Measurements from ENCODE around the gene BTBD16. TPM values are rescaled to one million over a fixed set of nuclear protein-coding genes. Genes with fewer than 3 reads are reported as not detected.

BTBD16 gene
- polyA plus RNA-seq, 1 donor from 2014 or later: not detected

DNA sequence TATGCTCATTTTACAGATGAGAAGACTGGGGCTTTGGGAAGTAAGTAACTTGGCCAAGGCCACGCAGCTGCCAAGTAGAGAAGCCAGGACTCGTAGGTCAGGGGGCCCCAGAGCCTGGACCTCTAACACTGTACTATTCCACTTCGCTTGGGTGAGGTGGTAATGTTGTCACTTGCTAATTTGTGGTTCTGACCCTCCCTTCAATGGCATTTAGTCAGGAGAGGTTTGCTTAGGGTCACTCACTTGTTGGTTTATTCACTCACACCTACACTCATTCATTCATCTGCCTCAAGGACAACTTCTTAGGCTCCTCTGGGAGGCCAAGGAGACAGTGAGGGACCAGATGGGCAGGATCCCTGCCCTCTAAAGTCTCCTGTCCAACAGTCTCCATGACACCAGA, 21.3 kb downstream of the BTBD16 start:
- H3K9me3 Mint-ChIP-seq: no peaks in the 10 kb centered on the region
- peaks cover 16% of the 10 kb centered on the region for H3K27me3 Mint-ChIP-seq
- H3K27ac Mint-ChIP-seq: no peak overlapping the region
- H3K4me1 Mint-ChIP-seq: no peaks in the 10 kb centered on the region
- H3K36me3 Mint-ChIP-seq: no peaks in the 10 kb centered on the region
- no peak overlapping the region for H3K4me3 Mint-ChIP-seq

DNA sequence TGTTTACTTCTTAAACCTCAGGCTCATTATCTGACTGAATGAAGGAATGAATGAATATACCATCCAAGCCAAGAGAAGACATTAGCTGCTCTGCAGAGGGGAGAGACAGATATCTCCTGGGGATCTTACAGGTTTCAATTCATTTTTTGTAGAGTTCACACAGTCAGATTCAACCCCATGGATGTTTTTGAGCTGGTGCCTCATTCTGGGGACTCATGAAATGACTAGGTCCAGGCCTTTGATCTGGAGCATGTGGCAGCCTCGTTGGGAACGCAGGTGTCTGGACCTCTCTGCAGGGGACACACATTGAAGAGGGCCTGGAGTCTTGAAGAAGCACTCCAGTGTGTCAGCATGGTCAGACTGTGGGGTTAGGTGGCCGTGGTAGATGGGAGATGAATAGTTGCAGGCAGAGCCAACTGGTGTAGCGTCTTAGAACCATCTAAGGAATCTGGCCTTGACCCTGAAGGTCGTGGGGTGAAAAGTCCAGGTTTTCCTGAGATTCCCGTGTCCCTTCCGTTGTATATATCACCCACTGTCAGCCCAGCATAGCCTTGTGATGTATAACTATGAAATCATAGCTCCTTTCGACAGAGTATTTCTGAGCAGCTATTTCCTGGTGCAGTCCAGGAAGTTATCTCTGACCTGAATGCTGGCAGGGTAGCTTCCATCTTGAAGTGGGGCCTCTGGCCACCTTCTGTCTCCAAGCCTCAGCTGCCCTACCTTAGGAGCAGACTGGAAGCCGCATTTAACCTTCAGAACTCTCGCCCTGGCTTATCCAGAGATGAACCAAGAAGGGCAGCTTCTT, 22.3 kb downstream of the BTBD16 start:
- no peaks in the 10 kb centered on the region for H3K4me1 Mint-ChIP-seq
- H3K4me3 Mint-ChIP-seq: no peak overlapping the region
- no peaks in the 10 kb centered on the region for H3K9me3 Mint-ChIP-seq
- no peak overlapping the region for H3K27ac Mint-ChIP-seq
- no peaks in the 10 kb centered on the region for H3K36me3 Mint-ChIP-seq
- H3K27me3 Mint-ChIP-seq: peaks cover 17% of the 10 kb centered on the region

DNA sequence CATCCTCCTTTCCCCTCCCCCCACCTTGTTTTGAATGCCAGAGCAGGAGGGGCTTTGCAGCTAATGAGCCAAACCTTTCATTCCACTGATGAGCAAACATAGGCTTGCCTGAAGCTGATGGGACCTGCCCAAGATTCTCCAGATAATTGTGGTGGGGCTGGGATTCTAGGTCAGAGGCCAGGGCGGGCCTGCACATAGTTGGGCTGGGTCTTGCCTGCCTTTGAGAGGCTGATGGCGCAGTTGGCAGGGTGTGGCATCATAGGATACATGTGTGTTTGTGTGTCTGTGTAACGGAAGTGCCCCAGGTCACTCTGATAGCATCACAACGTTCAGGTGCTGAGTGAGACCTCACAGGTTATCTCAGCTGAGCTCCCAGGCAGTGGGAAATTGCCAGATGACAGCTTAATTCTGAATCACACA, 22.9 kb downstream of the BTBD16 start:
- Mint-ChIP-seq H3K9me3 (no peaks in the 10 kb centered on the region), H3K36me3 (no peaks in the 10 kb centered on the region), H3K4me3 (no peak overlapping the region), H3K27ac (no peak overlapping the region), H3K4me1 (peaks cover 0 to 3% (median 1%) of the 10 kb centered on the region in 3 donors), H3K27me3 (peaks cover 17% of the 10 kb centered on the region)

DNA sequence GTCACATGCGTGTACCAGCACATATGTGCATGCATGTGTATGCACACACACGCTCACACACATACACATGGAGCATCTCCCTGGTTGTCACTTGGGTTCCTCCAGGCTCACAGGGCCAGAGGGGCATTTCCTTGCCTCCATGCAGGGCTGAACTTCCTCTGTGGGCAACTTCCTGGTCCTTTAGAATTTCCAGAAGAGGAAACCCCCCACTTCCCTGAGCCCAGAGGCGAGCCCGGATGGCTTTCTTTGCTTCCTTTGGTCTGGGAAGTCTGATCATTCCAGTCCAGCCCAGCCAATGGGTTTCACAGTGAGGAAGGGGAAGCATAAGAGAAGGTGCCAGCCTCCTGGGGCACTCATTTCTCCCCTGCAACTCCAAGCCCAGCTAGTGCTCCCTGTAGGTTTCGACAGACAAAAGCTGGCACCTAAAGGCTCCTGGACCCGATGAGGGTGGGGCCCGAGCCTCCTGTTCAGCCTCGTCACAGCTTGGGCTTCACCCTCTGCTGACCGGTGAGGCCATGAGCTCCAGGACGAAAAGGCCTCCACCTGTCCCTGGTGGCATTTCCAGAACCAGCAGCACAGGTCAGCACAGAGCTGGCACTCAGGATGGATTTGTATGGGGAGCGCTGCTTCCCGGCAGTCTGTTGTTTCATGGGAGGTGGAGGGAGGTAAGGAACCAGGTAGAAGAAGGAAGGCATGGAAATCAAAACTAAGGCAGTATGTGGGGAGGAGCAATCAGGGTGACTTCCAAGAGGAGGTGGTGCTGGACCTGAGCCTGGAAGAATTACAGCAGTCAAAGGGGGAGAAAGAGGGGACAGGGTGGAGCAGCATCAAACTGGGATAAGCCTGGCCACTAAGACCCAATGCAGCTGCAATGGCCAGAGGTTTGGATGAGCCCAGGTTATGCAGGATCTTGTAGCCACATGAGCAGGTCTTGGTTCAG, 23.7 kb downstream of the BTBD16 start:
- Mint-ChIP-seq H3K27me3 (peaks cover 16% of the 10 kb centered on the region), H3K36me3 (no peaks in the 10 kb centered on the region), H3K4me3 (no peak overlapping the region), H3K4me1 (peaks cover 0 to 3% (median 1%) of the 10 kb centered on the region in 3 donors), H3K27ac (no peak overlapping the region), H3K9me3 (no peaks in the 10 kb centered on the region)

DNA sequence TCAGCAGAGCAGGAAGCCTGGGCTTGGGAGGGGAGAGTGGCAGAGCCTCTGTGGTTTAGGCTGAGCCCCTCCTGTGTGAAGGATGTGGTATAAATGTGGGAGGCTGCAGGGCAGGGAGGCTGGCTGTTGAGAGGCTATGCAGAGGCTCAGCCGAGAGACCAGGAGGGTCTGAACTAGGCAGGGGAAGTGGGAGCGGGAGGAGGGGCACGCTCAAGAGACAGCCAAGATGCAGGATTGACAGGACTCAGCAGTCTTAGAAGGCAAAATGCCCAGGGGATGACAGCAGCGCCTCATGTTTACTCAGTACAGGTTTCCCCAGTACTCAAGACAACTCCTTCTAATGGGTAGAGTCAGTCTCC, 24.3 kb downstream of the BTBD16 start:
- no peak overlapping the region for H3K4me3 Mint-ChIP-seq
- peaks cover 16% of the 10 kb centered on the region for H3K27me3 Mint-ChIP-seq
- H3K27ac Mint-ChIP-seq: no peak overlapping the region
- no peaks in the 10 kb centered on the region for H3K9me3 Mint-ChIP-seq
- H3K36me3 Mint-ChIP-seq: no peaks in the 10 kb centered on the region
- peaks cover 0 to 3% (median 1%) of the 10 kb centered on the region in 3 donors for H3K4me1 Mint-ChIP-seq

DNA sequence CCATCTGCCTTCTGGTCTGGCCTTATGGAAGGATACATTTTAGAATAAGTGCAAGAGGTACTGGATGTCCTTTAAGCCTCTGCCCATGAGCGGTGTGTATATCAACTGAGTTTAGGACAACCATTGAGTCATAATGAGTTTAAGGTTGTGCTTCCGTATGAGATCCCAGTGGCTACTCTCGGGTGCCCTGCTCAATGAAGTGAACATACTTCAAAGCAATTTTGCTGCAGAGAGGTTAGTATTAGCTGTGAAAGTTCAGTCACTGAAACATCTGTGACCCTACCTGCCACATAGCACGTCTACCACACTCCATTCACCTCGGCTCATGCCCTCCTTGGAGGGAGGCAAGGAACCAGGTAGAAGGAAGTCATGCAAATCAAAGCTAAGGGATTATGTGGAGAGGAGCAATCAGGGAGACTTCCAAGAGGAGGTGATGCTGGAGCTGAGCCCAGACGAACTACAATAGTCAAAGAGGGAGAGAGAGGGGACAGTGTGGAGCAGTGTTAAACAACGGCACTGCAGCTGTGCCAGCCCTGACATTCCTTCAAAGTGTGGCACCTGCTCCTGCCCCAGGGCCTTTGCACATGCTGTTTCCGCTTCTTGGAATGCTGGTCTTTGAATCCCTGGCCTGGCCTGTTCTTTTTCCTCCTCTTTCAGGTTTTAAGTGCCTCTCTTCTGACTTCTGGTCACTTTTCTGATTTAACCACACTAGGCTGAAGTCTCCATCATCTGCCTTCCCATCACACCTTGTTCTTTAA, 25.4 kb downstream of the BTBD16 start:
- Mint-ChIP-seq H3K9me3 (no peaks in the 10 kb centered on the region), H3K27ac (no peak overlapping the region)

DNA sequence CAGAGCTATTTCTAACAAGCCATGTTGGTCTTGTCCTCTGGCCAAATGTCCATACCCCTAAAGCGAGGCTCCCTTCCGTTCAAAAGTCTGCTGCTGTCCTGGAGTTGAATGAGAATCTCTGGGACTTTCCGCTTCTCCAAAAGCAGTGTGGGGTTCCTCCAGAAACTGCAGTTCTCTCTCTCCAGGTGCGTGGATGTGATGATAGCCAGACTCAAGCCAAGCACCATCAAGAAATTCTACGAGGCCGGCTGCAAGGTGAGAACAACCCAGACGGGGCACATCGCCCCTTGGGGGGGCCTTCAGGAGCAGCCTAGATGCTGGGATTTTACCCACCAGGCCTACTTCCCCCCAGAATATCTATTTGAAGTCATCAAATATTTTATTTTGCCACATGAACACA, 26.5 kb downstream of the BTBD16 start:
- H3K27ac Mint-ChIP-seq: no peak overlapping the region
- H3K4me3 Mint-ChIP-seq: no peak overlapping the region
- no peaks in the 10 kb centered on the region for H3K9me3 Mint-ChIP-seq
- H3K36me3 Mint-ChIP-seq: no peaks in the 10 kb centered on the region
- peaks cover 14% of the 10 kb centered on the region for H3K27me3 Mint-ChIP-seq
- H3K4me1 Mint-ChIP-seq: peaks cover 0 to 3% (median 1%) of the 10 kb centered on the region in 3 donors

More for the DNA sequence above, 25.4 kb downstream of the BTBD16 start:
- peaks cover 0 to 3% (median 1%) of the 10 kb centered on the region in 3 donors for H3K4me1 Mint-ChIP-seq
- peaks cover 14% of the 10 kb centered on the region for H3K27me3 Mint-ChIP-seq
- H3K4me3 Mint-ChIP-seq: no peak overlapping the region
- H3K36me3 Mint-ChIP-seq: no peaks in the 10 kb centered on the region

DNA sequence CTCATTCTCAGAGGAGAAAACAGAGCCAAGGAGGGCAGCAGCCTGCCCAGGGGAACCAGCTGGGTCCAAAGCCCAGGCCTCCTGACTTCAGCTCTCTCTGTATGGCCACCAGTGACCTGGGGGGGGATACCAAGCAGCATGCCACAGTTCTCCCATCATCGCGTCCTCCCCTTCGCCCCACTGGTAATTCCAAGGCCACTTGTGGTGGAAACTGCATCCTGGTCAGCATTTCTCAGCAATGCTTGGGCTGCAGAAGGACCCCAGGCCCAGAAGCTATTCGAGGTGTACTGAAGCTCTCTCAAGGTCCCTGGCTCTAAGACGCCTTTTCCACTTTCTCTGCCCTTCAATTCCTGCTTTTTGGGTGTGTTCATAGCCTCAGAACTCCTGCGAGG, 27.1 kb downstream of the BTBD16 start:
- H3K27ac Mint-ChIP-seq: no peak overlapping the region
- peaks cover 0 to 3% (median 1%) of the 10 kb centered on the region in 3 donors for H3K4me1 Mint-ChIP-seq
- no peaks in the 10 kb centered on the region for H3K36me3 Mint-ChIP-seq
- peaks cover 14% of the 10 kb centered on the region for H3K27me3 Mint-ChIP-seq
- no peak overlapping the region for H3K4me3 Mint-ChIP-seq
- no peaks in the 10 kb centered on the region for H3K9me3 Mint-ChIP-seq

DNA sequence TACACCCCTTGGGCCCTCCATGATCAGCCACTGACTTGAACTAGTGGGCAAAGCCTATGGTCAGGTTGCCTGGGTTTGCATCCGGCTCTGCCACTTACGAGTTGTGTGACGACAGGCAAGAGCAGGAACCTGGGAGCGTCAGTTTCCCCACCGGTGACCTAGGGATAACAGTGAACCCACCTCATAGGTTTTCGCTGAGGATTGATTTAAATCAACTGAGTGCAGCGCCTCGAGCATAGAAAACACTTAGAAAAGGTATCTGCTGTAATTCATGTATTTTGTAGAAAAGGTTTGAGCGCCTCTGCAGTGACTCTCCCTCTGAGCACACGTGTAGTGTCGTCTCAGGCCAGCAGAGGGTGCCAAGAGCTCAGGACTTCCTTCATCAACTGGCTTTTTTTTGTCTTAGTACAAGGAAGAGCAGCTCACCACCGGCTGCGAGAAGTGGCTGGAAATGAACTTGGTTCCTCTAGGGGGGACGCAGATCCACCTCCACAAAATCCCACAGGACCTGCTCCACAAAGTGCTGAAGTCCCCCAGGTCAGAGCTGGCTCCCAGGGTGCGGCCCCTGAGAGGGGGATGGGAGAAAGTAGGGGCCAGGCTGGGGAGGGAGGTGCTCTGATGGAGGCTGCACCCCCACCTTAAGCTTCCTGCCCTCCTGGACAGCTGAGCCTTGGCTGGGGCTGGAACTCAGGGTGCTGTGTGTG, 27.7 kb downstream of the BTBD16 start:
- Mint-ChIP-seq H3K9me3 (no peaks in the 10 kb centered on the region), H3K4me1 (peaks cover 0 to 3% (median 1%) of the 10 kb centered on the region in 3 donors), H3K36me3 (no peaks in the 10 kb centered on the region), H3K4me3 (peak overlapping the region in 1 of 4 donors; percentile 50), H3K27ac (peak overlapping the region in 1 of 3 donors; percentile 12), H3K27me3 (peaks cover 14% of the 10 kb centered on the region)

DNA sequence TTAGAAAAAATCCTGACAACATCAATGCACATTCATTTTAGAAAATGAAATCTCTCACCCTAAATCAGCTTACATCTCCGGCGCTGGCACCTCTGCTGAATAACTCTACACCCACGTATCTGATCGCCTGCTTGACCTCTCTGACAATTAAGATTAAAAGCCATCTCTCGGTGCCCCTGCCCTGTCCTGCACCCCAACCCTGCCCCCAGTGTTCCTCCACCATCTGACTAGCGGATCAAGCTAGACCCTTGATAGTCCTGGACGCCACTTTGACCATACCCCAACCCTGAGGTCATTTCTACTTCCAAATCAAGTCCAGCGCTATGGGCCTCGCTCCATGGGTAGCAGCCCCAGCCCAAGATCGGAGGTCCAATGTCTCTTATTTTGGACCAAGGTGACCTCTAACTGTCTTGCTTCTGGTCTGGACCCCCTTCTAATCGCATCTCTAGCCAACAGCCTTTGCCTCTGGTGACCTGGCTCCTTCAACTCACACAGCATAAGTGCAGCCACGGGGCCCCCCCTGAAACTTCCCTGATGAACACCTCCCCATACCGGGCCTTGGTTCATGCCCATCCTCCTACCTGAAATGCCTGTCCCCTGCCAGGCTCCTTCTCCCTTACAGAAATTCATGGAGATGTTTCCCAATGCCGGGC, 28.5 kb downstream of the BTBD16 start:
- Mint-ChIP-seq H3K9me3 (peaks cover 0 to 3% (median 0%) of the 10 kb centered on the region in 3 donors), H3K36me3 (no peaks in the 10 kb centered on the region), H3K4me3 (no peak overlapping the region), H3K4me1 (peaks cover 0 to 3% (median 1%) of the 10 kb centered on the region in 3 donors), H3K27ac (no peak overlapping the region), H3K27me3 (peaks cover 9% of the 10 kb centered on the region)

DNA sequence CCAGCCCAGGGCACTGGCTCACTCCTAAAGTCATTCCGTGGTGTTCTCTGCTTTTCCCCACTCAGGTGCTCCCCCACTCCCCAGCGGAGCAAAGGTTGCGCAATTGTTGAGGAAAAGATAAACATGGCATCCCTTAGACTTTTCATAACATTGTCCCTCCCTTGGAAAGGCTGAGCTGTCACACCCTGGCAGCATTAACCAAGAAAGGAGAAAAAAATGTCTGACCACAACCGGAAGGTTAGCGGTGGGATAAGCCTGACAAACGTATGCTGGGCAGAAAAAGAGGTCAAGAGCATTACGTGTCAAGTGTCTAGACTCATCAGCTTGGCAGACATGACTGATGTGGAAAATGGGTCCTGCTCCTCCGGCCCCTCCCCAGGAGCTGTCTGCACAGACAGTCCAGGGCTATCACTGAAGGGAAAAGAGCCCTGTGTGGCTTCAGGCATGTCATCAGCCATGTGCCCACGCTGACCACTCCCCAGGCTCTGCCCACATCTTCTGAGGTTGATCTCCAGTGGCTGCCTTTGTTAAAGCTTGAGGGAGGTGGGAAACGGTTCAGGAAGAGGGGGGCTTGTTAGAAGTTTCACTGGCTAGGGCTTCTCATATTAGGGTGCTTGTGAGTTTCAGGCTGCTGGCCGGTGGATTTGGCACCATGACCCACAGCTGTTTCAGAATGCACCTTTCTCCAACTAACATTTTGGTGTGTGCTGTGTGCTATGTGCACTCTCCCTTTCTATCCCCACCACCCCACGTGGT, 30.1 kb downstream of the BTBD16 start:
- Mint-ChIP-seq H3K27ac (no peak overlapping the region), H3K36me3 (no peaks in the 10 kb centered on the region), H3K9me3 (peaks cover 2 to 11% (median 3%) of the 10 kb centered on the region in 3 donors), H3K27me3 (peaks cover 9% of the 10 kb centered on the region), H3K4me3 (no peak overlapping the region), H3K4me1 (peaks cover 0 to 3% (median 1%) of the 10 kb centered on the region in 3 donors)

DNA sequence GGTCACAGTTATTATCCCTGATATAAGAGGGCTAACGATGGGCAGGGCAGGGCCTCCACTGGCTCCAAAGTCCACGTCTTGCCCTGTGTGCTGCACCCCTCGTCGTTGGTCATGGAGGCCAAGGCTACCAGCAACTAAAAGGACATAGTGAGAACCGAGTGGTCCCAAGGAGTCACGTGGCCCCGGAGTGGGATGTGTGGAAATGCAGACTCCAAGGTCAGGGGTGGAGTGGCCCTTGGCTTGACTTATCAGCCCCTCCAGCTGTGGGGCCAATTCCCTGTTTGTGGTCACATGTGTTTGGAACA, 30.7 kb downstream of the BTBD16 start:
- Mint-ChIP-seq H3K9me3 (peaks cover 3 to 11% (median 4%) of the 10 kb centered on the region in 3 donors), H3K4me1 (peaks cover 0 to 3% (median 1%) of the 10 kb centered on the region in 3 donors), H3K36me3 (no peaks in the 10 kb centered on the region), H3K4me3 (no peak overlapping the region), H3K27me3 (peaks cover 6% of the 10 kb centered on the region), H3K27ac (no peak overlapping the region)

DNA sequence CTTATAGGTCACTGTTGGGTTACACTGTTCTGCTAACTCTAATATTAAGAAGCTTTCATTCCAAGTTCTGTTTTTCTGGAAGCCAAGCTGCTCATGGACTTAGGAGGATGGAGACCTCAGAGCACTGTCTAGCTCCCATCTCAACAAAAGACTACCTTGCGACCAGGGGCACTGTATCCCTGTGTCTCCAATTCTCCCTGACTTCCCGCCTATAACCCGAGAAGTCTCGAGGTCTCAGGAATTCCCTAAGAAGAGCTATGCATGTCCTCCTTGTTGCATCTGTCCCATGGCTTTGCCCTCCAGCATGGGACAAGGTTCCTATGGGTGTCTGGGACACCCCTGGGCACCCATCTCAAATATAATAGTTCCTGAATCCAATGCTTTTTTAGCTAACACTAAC, 31.2 kb downstream of the BTBD16 start:
- Mint-ChIP-seq H3K4me1 (peaks cover 0 to 3% (median 2%) of the 10 kb centered on the region in 3 donors), H3K27me3 (peaks cover 5% of the 10 kb centered on the region), H3K27ac (no peak overlapping the region)

More for the DNA sequence above, 31.2 kb downstream of the BTBD16 start:
- no peak overlapping the region for H3K4me3 Mint-ChIP-seq
- H3K36me3 Mint-ChIP-seq: no peaks in the 10 kb centered on the region
- peaks cover 3 to 11% (median 4%) of the 10 kb centered on the region in 3 donors for H3K9me3 Mint-ChIP-seq

Measured in IgD-negative memory B cell (primary cell).